GM13977 (cell line): Measurements from ENCODE around the gene RFESD.
"Not testable (repeated sequence)": the region's sequence is repeated elsewhere in the genome, so short reads cannot be mapped to it uniquely, and the experiment has no call there.

ENCODE experiments used
- DNase-seq: peaks from one replicate; pipeline ENCODE4 v3.0.0; 2012; ENCODE audit warnings: low spot score
- CTCF ChIP-seq: IDR thresholded peaks from 2 replicates; pipeline ENCODE4 v1.5.1; 2012; ENCODE audit warnings: mild to moderate bottlenecking, control low read depth; ENCODE audit not compliant: insufficient read depth; ENCODE audit errors: extremely low read depth, missing control alignments
- in situ Hi-C: fragments of 300-500 bp; cut with MboI; formaldehyde crosslinking; loops from one replicate; pipeline ENCODE4 v1.12.0; 2022; ENCODE audit warnings: low sequenced_read_pairs, low pct_unique_long_range_greater_than_20kb, mixed read lengths, inconsistent platforms; ENCODE audit not compliant: unreplicated experiment

Gene RFESD

GRCh38 chr5:95699337-95699736 lies 52.8 kb downstream of the RFESD start:
- in situ Hi-C loops, result no loop called here
- no peak for TF ChIP-seq CTCF
- no peak for DNase-seq

DNA sequence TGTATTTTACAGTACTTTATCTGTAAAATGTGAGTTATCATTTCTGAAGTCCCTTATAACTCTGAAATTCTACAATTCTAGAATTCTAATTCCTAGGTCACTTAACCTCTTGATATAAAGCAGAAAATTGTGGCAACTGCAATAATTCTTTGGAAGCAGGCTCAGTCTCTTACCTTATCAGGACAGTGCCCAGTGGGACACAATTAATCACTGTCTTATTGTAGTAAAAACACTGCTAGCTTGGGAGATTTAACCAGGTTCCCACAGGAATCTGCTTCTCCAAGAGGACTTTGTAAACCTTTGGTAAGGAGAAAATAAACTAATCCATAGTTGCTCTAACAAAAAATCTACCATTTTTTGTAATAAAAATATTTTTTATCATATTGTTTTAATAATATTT lies 54.5 kb downstream of the RFESD start:
- in situ Hi-C loops, result no loop called here
- TF ChIP-seq CTCF, result no peak
- DNase-seq, result no peak

GRCh38 chr5:95704150-95704549 lies 57.6 kb downstream of the RFESD start:
- TF ChIP-seq CTCF, result no peak
- DNase-seq, result no peak
- in situ Hi-C loops, result no loop called here

DNA sequence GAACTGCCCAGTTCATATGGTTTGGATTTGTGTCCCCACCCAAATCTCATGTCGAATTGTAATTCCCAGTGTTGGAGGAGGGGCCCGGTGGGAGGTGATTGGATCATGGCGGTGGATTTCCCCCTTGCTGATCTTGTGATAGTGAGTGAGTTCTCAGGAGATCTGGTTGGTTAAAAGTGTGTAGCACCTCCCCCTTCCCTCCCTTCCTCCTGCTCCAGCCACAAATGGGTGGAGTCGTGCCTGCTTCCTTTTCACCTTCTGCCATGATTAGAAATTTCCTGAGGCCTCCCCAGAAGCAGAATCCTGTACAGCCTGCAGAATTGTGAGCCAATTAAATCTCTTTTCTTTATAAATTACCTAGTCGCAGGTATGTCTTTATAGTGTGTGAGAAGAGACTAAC lies 59.6 kb downstream of the RFESD start:
- in situ Hi-C loops, DNase-seq: not testable (repeated sequence)

DNA sequence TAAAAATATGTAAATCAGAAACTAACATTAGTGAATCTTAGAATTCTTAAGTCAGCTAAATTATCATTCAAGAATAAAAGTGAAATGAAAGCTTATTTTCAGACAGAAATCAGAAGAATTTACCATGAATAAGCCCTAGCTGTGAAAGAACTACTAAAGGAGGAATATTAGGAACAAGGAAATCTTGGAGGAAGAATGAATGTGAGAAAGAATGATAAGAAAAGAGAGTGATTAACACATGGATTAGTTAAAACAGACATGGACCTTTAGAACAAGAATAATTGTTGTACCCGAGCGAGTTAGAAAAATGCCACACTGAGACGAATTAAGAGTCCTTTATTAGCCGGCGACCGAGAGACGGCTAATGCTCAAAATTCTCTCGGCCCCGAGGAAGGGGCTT lies 60.5 kb downstream of the RFESD start:
- in situ Hi-C loops, result no loop called here
- DNase-seq, result no peak
- no peak for TF ChIP-seq CTCF
